ENCODE results near the gene PLEKHA1.

PLEKHA1 gene

GRCh38 chr10:122390679-122391078 is 16.2 kb downstream of the PLEKHA1 start:
- no peak overlapping the region for H2BK5ac ChIP-seq (ENCODE audit: low read depth, low read length, poor library complexity, severe bottlenecking)
- H3K18ac ChIP-seq (ENCODE audit: low read depth in 1 of 2, low read length in 2 of 2): no peak overlapping the region
- 68% methylated on average over 2 of the region's 3 CpGs for WGBS
- H3K4me2 ChIP-seq (ENCODE audit: low read length, poor library complexity, severe bottlenecking): no peak overlapping the region
- no peak overlapping the region for H3K14ac ChIP-seq (ENCODE audit: low read length in 2 of 2)
- H4K91ac ChIP-seq (ENCODE audit: low read length): no peak overlapping the region
- H3K36me3 ChIP-seq (ENCODE audit: control insufficient read depth in 1 of 2, insufficient read depth in 2 of 2, low read depth in 1 of 2, low read length in 2 of 2): peaks cover 8 to 15% of the 10 kb centered on the region in 2 experiments
- no peak for DNase-seq
- H3K27ac ChIP-seq (ENCODE audit: low read length, poor library complexity, severe bottlenecking): no peak overlapping the region
- H3K27me3 ChIP-seq (ENCODE audit: control insufficient read depth in 1 of 2, insufficient read depth in 1 of 2, low read length in 2 of 2): no peaks in the 10 kb centered on the region
- H2BK15ac ChIP-seq (ENCODE audit: low read depth, poor library complexity, severe bottlenecking): no peak overlapping the region
- H3K4me3 ChIP-seq (ENCODE audit: insufficient read depth in 1 of 2, low read depth in 1 of 2, low read length in 2 of 2): no peak overlapping the region
- H3K23ac ChIP-seq (ENCODE audit: low read length in 2 of 2): no peak overlapping the region
- H3K79me1 ChIP-seq (replicated peaks; ENCODE audit: low read length, poor library complexity, severe bottlenecking): peaks cover 6% of the 10 kb centered on the region
- no peak overlapping the region for H2BK12ac ChIP-seq (ENCODE audit: low read length in 2 of 2)
- H4K8ac ChIP-seq (ENCODE audit: low read length): no peak overlapping the region
- no peaks in the 10 kb centered on the region for H3K9me3 ChIP-seq (ENCODE audit: control insufficient read depth, low read length)
- H2AFZ ChIP-seq (ENCODE audit: low read depth, low read length): no peak overlapping the region
- H2AK5ac ChIP-seq (ENCODE audit: low read length, severe bottlenecking): no peak overlapping the region
- H3K4ac ChIP-seq (ENCODE audit: low read depth in 1 of 2, low read length in 2 of 2): no peak overlapping the region
- H2BK120ac ChIP-seq (ENCODE audit: low read depth, low read length): no peak overlapping the region
- no peak overlapping the region for H3K9ac ChIP-seq (ENCODE audit: low read length)
- no peaks in the 10 kb centered on the region for H3K4me1 ChIP-seq (ENCODE audit: control insufficient read depth, insufficient read depth, low read depth, low read length)

DNA sequence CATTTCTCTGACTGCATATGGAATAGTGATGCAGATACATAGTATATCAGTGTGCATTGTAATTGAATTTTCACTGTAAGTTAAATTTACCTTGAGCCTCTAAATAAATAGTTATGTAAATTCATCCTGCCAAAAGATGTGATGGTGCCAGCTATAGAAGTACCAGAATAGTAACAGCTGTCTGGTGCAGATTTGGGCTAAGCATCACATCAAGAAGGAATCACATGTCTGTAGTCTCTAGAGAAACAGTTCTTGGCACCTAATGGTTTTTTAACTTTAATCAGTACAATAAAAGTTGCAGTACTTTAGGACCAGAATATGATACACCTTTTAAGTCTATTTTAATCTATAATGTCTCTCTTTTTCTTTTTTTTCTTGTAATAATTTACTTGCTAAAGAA is 17.4 kb downstream of the PLEKHA1 start:
- Histone ChIP-seq H3K4me1 (ENCODE audit: control insufficient read depth, insufficient read depth, low read depth, low read length) (no peaks in the 10 kb centered on the region), H3K27me3 (ENCODE audit: control insufficient read depth in 1 of 2, insufficient read depth in 1 of 2, low read length in 2 of 2) (no peaks in the 10 kb centered on the region), H2AK5ac (ENCODE audit: low read length, severe bottlenecking) (no peak overlapping the region), H4K8ac (ENCODE audit: low read length) (no peak overlapping the region), H3K4me3 (ENCODE audit: insufficient read depth in 1 of 2, low read depth in 1 of 2, low read length in 2 of 2) (no peak overlapping the region), H3K4ac (ENCODE audit: low read depth in 1 of 2, low read length in 2 of 2) (no peak overlapping the region), H3K27ac (ENCODE audit: low read length, poor library complexity, severe bottlenecking) (no peak overlapping the region), H2BK120ac (ENCODE audit: low read depth, low read length) (no peak overlapping the region), H3K9me3 (ENCODE audit: control insufficient read depth, low read length) (no peaks in the 10 kb centered on the region), H3K9ac (ENCODE audit: low read length) (no peak overlapping the region), H2AFZ (ENCODE audit: low read depth, low read length) (no peak overlapping the region), H3K79me1 (replicated peaks; ENCODE audit: low read length, poor library complexity, severe bottlenecking) (peaks cover 6% of the 10 kb centered on the region), H4K91ac (ENCODE audit: low read length) (no peak overlapping the region), H3K36me3 (ENCODE audit: control insufficient read depth in 1 of 2, insufficient read depth in 2 of 2, low read depth in 1 of 2, low read length in 2 of 2) (peaks cover 8 to 21% of the 10 kb centered on the region in 2 experiments), H2BK15ac (ENCODE audit: low read depth, poor library complexity, severe bottlenecking) (no peak overlapping the region), H3K18ac (ENCODE audit: low read depth in 1 of 2, low read length in 2 of 2) (no peak overlapping the region), H3K14ac (ENCODE audit: low read length in 2 of 2) (no peak overlapping the region), H2BK12ac (ENCODE audit: low read length in 2 of 2) (no peak overlapping the region), H3K23ac (ENCODE audit: low read length in 2 of 2) (no peak overlapping the region), H2BK5ac (ENCODE audit: low read depth, low read length, poor library complexity, severe bottlenecking) (no peak overlapping the region), H3K4me2 (ENCODE audit: low read length, poor library complexity, severe bottlenecking) (no peak overlapping the region)
- no peak for DNase-seq

- no peak overlapping the region for H3K4ac ChIP-seq (ENCODE audit: low read depth in 1 of 2, low read length in 2 of 2)
- 85% methylated on average over 2 of the region's 2 CpGs for WGBS
- H2BK5ac ChIP-seq (ENCODE audit: low read depth, low read length, poor library complexity, severe bottlenecking): no peak overlapping the region
- H3K18ac ChIP-seq (ENCODE audit: low read depth in 1 of 2, low read length in 2 of 2): no peak overlapping the region
- H3K27me3 ChIP-seq (ENCODE audit: control insufficient read depth in 1 of 2, insufficient read depth in 1 of 2, low read length in 2 of 2): no peaks in the 10 kb centered on the region
- H3K9me3 ChIP-seq (ENCODE audit: control insufficient read depth, low read length): no peaks in the 10 kb centered on the region
- H3K9ac ChIP-seq (ENCODE audit: low read length): no peak overlapping the region
- H3K27ac ChIP-seq (ENCODE audit: low read length, poor library complexity, severe bottlenecking): no peak overlapping the region
- no peak overlapping the region for H2BK15ac ChIP-seq (ENCODE audit: low read depth, poor library complexity, severe bottlenecking)
- no peak overlapping the region for H2AK5ac ChIP-seq (ENCODE audit: low read length, severe bottlenecking)
- H2AFZ ChIP-seq (ENCODE audit: low read depth, low read length): no peak overlapping the region
- H3K4me2 ChIP-seq (ENCODE audit: low read length, poor library complexity, severe bottlenecking): no peak overlapping the region
- no peak overlapping the region for H2BK120ac ChIP-seq (ENCODE audit: low read depth, low read length)
- peaks cover 3% of the 10 kb centered on the region for H3K79me1 ChIP-seq (replicated peaks; ENCODE audit: low read length, poor library complexity, severe bottlenecking)
- no peaks in the 10 kb centered on the region for H3K4me1 ChIP-seq (ENCODE audit: control insufficient read depth, insufficient read depth, low read depth, low read length)
- no peak overlapping the region for H4K8ac ChIP-seq (ENCODE audit: low read length)
- no peak overlapping the region for H3K4me3 ChIP-seq (ENCODE audit: insufficient read depth in 1 of 2, low read depth in 1 of 2, low read length in 2 of 2)
- H3K14ac ChIP-seq (ENCODE audit: low read length in 2 of 2): no peak overlapping the region
- H3K36me3 ChIP-seq (ENCODE audit: control insufficient read depth in 1 of 2, insufficient read depth in 2 of 2, low read depth in 1 of 2, low read length in 2 of 2): peaks cover 8 to 21% of the 10 kb centered on the region in 2 experiments
- H3K23ac ChIP-seq (ENCODE audit: low read length in 2 of 2): no peak overlapping the region
- no peak for DNase-seq
- no peak overlapping the region for H2BK12ac ChIP-seq (ENCODE audit: low read length in 2 of 2)
- no peak overlapping the region for H4K91ac ChIP-seq (ENCODE audit: low read length)
Observed at GRCh38 chr10:122392835-122393234, 18.3 kb downstream of the PLEKHA1 start.

DNA sequence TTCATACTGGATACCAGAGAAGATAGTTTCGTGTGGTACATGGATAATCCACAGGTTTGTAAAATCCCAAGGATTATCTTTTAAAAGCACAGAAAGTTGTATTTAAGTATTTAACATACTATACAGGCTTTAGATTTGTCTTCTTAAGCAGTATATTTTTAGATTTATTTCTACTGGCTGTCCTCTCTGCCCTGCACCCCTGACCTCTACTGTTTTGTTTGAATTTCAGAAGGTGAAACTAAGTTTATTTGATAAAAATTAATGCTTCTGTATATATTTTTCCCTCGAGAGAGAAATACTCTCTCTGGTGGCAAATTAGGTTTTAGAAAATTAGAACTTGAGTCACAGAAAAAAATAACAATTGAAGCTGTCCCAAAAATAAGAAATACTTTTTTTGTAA is 18.8 kb downstream of the PLEKHA1 start:
- Histone ChIP-seq H3K4me2 (ENCODE audit: low read length, poor library complexity, severe bottlenecking) (no peak overlapping the region), H3K36me3 (ENCODE audit: control insufficient read depth in 1 of 2, insufficient read depth in 2 of 2, low read depth in 1 of 2, low read length in 2 of 2) (peaks cover 8 to 25% of the 10 kb centered on the region in 2 experiments), H3K4ac (ENCODE audit: low read depth in 1 of 2, low read length in 2 of 2) (no peak overlapping the region), H3K4me3 (ENCODE audit: insufficient read depth in 1 of 2, low read depth in 1 of 2, low read length in 2 of 2) (no peak overlapping the region), H4K91ac (ENCODE audit: low read length) (no peak overlapping the region), H3K27me3 (ENCODE audit: control insufficient read depth in 1 of 2, insufficient read depth in 1 of 2, low read length in 2 of 2) (no peaks in the 10 kb centered on the region), H3K14ac (ENCODE audit: low read length in 2 of 2) (no peak overlapping the region), H3K27ac (ENCODE audit: low read length, poor library complexity, severe bottlenecking) (no peak overlapping the region), H3K79me1 (replicated peaks; ENCODE audit: low read length, poor library complexity, severe bottlenecking) (peaks cover 3% of the 10 kb centered on the region), H2AK5ac (ENCODE audit: low read length, severe bottlenecking) (no peak overlapping the region), H2AFZ (ENCODE audit: low read depth, low read length) (no peak overlapping the region), H4K8ac (ENCODE audit: low read length) (no peak overlapping the region), H2BK5ac (ENCODE audit: low read depth, low read length, poor library complexity, severe bottlenecking) (no peak overlapping the region), H3K9me3 (ENCODE audit: control insufficient read depth, low read length) (no peaks in the 10 kb centered on the region), H3K18ac (ENCODE audit: low read depth in 1 of 2, low read length in 2 of 2) (no peak overlapping the region), H2BK120ac (ENCODE audit: low read depth, low read length) (no peak overlapping the region), H3K23ac (ENCODE audit: low read length in 2 of 2) (no peak overlapping the region), H3K9ac (ENCODE audit: low read length) (no peak overlapping the region), H3K4me1 (ENCODE audit: control insufficient read depth, insufficient read depth, low read depth, low read length) (no peaks in the 10 kb centered on the region), H2BK12ac (ENCODE audit: low read length in 2 of 2) (no peak overlapping the region), H2BK15ac (ENCODE audit: low read depth, poor library complexity, severe bottlenecking) (no peak overlapping the region)
- no peak for DNase-seq
- WGBS: no CpG with 5 or more reads among the region's 2 CpGs

Data from mesenchymal stem cell (in vitro differentiated cells and primary cell).